Stimulated activated CD4-positive, alpha-beta T cell treated with anti-CD3 and anti-CD28 coated beads, Interleukin-4, amount 100 ng/mL, for 4 hours (primary cell): ENCODE data around the gene C1orf105.
A peak's percentile ranks its signal among the peaks of the same experiment; 100 is the strongest.

Source experiments
- DNase-seq, 2 experiments: peaks; one replicate each; pipeline ENCODE4 v3.0.0-alpha.2; 2020

Gene C1orf105

DNA sequence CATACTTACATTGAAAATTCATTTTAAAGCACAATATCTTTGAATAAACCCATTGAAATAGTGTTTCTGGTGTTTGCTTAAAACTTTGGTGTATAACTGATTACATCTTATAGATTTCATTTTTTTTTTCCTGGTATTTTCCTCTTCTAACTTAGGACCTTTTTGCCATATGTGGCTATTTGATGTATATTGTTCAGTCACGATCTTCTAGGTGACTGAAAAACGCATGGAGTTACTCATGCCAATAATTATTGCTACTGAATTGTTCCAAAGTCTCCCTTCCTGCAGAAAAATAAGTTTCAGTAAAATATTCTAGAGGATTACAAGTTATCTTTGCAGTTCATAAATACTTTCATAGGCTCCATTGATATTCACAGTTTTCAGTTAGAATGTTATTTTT, 22.9 kb upstream of the C1orf105 start:
- DNase-seq, result no peak

DNA sequence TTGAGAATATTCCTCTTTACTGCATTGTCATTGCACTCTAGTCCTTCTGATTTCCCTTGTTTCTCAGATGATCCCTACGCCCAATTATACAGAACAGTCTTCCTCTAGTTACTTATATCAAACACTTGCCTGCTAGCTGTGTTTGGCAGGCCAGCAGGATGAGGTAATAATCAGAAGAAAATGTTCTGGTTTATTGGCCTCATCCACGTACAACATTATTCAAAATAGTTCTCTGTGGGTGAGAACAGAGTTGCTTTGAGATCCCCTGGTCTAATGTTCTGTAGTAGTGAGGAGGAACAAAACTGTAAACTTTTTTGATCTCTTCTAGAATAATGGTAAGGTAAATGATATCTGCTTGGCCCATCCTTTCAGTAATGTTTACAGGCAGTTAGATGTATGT, 22.3 kb upstream of the C1orf105 start:
- no peak for DNase-seq

DNA sequence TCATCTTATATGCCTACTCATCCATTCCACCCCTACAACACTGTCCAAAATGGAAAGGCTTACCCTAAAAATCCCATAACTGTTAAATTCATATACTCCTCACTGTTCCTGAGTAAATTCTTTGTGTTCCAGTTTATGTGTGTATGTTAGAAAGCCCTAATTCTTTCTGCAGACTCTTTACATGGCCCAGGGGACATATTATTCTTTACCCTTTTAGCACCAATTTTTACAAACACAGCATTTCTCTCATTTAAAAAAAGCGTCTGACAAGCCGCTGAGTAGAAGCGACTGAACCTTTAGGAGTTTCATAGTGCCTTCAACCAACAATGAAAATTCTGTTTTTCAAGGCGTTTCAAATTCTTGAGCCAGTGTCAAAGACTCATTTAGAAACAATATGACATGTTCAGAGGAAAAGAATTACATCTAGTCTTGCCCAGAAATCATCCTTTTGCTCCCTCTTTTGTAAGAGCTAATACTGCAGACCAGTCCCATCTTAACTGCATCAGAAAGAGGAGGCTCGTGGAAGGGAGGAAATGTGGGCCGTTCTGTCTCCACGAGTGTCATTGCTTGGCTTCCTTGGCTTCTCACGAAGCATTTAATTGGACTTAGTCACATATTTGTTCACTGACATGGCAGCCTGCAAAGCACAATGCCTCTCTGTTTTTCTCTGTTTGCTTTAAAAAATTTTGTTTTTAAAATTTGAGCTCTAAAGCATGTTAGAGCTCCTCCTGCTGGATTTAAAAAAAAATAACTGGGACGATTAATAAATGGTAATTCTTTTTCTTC, 21.3 kb upstream of the C1orf105 start:
- peak in 1 of 2 experiments; percentile 17 for DNase-seq

DNA sequence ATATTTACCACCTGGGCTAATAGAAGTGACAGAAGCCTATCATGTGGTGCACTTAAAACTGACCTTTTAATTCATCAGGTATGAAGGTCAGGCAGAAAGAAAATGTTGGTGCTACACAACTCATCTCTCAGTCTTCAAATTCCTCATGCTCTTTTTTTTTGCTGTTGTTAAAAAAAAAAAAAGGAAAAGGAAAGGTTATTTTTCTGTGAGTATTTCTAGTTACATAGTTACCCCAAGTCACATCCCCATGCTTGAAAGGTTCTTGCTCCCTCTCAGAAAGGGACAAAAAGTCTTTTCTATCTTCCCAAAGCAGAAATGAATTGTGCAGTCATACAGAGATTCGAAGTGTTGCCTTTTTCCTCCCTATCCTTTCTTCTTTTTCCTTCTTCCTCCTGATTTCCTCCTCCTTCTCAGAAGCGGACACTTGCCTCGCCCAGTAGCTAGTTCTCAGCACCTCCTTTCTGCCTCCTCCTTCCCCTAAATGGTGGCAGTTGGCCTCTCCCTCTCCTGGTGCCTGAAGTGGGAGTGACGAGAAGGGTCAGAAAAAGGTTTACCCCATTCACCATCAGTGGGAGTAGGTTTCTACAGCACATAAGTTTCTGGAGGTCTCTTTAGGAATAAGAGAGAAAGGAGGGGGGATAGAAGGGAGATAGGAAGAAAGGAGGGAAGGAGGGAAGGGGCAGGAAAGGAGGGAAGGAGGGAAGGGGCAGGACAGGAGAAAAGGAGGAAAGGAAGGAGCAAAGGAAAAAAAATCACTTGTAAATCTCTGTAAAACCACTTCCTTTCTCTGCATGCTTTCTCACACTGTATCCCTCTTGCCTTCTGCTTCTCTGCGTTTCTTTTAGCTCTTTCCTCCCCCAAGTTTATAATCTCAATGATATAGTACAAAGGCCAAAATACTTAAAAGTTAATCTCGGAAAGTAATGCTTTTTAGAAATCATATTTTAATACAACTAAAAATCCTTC, 20.4 kb upstream of the C1orf105 start:
- DNase-seq, result no peak

DNA sequence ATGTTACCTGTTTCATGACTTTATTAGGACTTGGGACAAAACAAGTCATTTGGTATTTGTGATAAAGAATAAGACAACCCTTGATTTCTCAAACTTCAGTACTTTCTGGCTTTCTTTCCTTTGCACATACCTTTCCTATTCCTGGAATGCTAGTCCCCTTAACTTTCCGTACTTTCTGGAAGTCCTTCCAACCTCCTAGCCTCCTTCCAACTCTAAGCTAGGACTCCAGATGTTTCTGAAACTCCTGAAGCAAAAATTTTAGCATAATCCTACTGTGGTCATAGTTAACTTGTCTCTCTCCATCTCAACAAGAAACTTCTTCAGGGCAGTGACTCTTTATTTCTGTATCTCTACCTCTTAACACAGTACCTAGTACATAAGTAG, 19.8 kb upstream of the C1orf105 start:
- DNase-seq, result no peak

DNA sequence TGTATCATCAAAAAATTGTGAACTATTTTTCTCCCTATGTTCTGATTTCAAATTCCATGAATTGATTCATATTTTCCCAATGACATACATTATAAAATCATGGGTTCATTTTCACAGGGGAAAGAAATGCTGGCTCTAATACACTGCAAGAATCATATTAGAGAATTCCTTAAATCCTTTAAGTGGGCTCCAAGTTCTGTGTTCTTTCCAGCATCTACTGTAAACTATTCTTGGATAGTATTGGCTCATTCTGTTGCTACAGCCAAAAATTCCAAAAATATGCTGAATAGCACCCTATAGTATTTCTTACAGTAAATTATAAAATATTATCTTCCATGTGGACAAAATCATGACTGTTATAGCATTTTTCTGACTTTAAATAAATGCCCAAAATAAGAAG, 19.0 kb upstream of the C1orf105 start:
- DNase-seq, result no peak

DNA sequence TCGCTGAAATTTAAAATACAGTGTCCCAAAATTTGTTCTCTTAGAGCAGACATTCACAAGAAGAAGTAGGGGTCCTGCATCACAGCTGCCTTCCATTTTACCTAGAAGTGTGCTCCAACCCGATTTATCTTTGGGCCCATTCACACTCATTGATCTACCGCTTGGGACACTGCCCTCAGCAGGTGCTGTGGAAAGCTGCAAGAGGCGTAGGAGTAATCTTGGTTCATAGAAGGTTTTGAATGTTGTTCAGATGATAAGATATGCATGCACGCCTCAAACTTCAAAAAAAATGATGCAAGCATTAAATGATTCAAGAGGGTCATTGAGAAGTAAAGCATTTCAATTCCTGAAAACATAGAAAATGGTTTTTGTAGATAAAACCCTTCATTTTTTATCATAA, 18.6 kb upstream of the C1orf105 start:
- DNase-seq, result no peak

DNA sequence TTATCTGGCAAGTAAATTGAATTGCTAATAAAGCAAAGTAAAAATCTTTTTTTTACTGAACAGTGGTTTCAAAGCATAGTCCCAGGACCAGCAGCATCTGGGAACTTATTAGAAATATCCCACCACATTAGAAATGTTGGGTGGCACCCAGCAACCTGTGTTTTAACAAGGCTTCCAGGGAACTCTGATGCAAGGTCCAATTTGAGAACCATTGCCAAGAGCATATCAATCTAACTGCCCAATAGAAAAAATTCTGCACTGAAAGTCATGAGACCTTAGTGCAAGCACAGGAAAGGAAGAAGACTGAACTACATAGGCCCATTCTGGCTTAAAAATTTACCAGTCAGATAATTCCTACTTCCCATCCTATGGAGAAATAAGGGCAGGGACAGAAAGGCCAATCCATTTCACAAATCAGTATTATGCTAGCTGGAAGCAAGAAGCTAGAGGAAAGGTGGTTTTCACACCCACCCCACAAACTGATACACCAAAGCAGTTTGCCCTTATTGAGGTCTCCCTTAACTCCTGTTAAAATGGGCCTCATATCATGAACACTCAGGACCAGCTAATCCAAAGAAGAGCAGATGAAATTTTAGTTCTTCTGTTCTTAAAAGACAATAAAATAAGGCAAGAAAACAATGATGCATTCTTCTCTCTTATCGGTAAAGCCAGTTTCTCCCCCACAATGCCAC, 17.5 kb upstream of the C1orf105 start:
- DNase-seq, result no peak

DNA sequence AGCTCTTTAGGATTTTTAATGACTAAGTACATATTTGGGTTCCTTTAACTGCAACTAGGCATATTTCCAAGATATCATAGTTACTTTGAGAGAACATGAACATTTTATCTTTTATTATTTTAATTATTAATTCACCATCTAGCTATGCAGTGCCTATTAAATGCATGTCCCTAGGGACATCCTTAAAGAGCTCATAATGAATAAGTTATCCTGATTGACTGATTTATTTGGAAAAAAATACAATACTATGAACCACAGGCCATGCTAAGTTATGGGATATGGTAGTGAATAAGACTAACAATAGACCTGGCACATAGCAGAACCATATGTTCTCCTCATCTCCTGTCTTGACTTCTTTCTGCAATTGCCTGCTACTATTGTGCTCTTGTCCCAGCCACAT, 16.4 kb upstream of the C1orf105 start:
- DNase-seq, result no peak

DNA sequence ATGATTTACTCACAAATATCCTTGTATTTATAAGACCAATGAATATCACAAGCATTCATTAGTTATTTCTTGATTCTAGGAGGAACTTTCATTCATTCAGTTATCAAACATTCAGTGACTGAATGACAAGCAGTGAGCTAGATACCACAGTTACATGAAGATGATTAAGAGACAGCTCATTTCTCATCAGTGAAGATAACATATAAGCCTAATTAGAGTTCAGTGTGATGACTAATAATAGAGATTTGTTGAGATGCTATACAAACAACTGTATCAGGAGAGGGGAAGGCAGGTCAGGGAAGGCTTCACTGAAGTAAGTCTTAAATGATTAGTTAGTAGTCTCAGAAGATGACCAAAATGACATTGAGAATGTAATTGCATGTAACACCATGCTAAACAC, 14.6 kb upstream of the C1orf105 start:
- DNase-seq, result no peak

DNA sequence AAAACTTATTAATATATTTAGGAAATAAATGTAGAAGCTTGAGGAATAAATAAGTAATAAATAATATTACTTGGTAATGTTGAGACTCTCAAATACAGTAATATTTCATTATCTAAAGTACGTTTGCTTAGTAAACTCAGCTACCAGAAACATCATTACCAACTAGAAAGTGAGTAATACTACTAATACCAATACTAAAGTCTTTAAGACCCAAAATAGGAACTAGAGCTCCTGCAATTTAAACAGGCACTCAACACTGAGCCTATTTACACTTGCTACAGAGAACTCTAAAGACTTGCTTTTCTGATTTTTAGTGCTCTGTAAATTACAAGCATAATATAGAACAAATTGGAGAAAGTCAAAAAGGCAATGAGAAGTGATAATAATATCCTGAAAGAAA, 13.5 kb upstream of the C1orf105 start:
- no peak for DNase-seq

DNA sequence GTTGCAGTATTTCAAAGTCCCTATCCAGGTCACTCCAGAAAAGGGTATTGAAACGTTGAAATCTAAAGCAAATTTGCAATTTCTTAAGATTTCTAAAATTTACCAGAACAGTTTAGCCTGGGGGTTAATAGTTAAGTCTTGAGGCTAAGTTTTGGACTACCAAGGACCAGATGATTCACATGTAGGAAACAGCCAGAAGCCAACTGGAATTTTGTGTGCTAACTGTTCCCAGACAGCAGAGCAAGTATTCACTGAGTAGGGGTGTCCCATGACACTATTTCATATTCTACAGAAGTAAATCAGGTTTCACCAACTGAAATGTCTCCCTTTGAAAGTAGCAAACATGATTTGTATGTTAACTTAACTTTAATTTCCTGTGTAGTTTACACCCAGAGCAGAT, 11.5 kb upstream of the C1orf105 start:
- DNase-seq, result no peak

DNA sequence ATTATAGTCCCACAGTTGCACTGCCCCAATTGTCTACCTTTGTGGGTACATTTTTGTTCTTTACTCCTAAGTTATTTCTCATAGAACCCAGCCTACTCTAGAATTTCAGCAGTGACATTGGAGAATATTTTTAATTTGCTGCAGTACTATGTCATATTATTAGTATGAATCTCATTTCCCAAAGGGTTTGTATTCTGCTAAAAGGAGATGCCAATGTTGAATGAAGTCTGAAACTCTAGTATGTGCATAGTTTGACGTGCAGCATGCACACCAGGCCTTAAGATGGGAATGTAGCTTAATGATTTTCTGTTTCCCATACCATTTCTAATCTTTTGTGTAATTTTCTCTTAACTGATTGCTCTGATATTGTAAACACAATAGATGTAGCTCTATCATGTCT, 10.5 kb upstream of the C1orf105 start:
- no peak for DNase-seq

DNA sequence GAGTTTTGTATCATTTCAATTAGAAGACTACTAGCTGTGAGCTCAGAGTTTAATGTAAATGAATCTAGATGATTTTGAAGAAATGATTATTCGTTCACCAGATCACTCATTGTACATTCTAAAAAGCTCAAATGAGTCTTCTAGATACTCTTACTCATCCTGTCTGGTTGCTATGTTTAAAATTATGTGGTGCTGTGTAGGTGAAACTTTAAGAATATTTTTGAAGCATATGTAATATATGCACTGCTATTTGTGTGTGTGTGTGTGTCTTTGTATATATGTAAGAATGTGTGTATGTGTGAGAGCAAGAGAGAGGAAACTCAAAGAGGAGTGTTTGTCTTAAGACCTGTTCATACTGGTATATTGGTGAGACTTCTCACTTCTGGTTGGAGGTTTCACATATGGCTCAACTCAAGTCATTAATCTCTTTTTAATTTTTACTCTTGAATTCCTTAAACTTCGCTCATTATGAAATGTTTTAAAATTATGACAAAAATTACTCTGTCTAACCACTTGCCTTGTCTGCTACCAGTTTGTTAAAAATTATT, 8.6 kb upstream of the C1orf105 start:
- DNase-seq, result no peak

DNA sequence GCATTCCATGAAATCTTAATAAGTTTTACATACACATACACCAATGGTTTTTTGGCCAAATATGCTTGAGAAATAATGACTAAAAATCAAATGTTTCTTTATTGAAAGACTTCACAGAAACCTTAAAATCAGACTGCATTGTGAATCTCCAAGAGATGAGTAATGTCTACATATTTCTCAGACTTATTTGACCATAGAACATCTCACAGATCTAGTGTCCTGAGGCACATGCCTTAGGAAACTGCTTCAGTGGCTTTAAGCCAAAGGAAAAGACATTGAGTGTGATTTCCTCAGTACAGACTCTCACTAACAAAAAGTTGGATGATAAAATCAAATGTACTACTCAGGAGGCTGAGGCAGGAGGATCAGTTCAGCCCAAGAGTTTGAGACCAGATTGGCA, 6.2 kb upstream of the C1orf105 start:
- no peak for DNase-seq

DNA sequence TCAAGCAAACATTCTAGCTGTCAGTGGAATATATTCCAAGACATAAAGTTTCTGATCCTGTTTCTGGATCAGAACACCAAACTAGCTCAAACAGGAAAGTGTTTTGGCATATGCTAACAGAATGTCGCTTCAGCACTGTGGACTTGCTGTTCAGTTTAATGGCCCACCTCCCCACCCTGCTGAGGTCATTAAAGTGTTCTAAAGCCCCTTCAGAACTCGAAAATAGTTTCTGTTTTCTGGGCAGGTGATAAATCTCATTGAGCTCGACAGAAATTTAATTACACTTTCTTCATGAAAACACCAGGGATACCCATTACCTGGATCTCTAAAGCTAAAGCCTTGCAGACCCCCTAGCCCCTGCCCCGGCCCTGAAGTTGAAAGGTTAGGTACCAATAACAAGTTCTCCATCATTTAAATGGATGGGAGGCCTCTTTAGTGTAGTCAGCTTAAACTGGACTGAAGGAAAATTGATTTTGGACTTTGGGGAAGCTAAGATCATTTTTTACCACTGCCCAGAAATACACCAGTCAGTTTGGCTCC, 3.9 kb upstream of the C1orf105 start:
- DNase-seq, result no peak

DNA sequence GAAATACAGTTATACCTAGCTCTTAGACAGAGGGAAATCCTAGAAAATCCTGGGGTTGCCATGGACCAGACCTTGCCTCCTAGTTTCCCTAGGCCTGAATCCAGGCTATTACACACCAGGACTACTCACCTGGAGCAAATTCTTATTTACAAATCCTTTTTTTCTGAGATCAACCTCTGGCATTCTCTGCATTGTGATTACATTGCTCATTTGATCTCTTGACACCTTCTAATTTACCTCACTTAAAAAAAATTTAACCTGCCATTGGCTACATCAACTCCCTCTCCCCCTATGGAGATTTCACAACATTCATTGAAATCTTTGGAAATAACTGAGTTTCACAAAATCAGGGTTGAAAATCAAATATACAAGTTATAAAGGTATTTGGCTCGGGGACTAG, 2.9 kb upstream of the C1orf105 start:
- DNase-seq, result no peak

DNA sequence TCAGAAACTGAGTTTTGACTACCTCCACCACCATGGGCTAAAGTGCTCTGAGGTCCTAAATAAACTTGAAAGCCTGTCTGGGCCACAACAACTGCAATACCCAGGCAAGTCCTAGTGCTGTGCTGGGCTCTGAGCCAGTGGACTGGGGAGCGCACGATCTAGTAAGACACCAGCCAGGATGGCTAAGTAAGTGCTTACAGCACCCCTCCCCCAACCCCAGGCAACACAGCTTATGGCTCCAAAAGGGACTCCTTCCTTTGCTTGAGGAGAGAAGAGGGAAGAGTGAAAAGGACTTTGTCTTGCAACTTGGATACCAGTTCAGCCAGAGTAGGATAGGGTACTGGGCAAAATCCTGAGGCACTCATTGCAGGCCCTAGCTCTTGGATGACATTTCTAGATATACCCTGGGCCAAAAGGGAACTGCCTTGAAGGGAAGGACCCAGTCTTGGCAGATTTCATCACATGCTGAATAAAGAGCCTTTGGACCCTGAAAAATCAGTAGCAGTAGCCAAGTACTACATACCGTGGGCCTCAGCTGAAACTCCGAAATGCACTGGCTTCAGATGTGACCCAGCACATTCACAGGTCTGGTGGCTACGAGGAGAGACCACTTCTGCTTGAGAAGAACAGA, 1.6 kb downstream of the C1orf105 start:
- DNase-seq, result no peak

DNA sequence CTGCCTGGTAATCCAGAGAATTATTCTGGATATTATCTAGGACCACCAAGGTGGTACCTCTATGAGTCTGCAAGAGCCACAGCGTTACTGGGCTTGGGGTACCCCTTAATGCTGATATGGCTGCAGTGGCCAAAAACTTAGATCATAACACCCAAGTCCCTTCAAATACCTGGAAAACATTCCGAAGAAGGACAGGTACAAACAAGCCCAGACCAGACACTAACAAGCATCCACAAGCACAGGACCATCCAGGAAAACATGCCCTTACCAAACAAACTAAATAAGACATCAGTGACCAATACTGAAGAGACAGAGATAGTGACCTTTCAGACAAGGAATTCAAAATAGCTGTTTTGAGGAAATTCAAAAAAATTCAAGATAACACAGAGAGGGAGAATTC, 2.9 kb downstream of the C1orf105 start:
- no peak for DNase-seq

DNA sequence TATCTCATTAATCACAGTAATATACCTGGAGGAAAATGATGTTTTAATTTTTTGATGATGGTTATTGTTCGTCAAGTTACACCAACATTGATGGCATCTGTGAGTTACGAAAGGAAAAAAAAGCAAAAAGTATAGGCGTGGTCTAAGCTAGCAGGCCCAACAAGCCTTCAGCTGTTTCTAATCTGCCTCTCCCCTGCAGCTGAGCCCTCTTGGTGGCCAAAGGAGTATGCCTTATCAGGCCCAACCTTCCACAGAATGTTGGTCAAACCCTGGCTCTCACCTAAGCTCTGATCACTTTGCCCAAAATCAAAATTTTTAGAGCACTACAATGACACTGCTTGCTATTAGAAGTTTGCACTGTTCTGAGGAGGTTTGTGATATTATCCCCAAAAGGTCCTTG, 4.9 kb downstream of the C1orf105 start:
- DNase-seq, result no peak

DNA sequence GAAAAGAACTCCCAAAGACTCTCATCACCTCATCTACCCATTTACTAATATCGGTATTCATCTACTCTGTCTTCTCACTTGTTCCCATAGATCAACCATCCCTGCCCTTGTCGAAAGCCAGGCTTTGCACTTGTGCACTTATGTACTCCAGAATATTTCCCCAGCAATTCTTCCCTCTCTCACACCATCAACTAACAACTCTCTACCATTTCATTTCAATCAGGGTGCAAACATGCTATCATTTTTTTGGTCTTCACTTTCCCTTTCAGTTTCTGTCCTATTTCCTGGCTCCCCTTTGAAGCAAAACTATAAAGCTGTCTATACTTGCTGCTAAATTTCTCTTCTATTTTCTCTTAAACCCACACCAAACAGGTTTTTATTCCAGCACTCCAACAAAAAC, 6.7 kb downstream of the C1orf105 start:
- no peak for DNase-seq

DNA sequence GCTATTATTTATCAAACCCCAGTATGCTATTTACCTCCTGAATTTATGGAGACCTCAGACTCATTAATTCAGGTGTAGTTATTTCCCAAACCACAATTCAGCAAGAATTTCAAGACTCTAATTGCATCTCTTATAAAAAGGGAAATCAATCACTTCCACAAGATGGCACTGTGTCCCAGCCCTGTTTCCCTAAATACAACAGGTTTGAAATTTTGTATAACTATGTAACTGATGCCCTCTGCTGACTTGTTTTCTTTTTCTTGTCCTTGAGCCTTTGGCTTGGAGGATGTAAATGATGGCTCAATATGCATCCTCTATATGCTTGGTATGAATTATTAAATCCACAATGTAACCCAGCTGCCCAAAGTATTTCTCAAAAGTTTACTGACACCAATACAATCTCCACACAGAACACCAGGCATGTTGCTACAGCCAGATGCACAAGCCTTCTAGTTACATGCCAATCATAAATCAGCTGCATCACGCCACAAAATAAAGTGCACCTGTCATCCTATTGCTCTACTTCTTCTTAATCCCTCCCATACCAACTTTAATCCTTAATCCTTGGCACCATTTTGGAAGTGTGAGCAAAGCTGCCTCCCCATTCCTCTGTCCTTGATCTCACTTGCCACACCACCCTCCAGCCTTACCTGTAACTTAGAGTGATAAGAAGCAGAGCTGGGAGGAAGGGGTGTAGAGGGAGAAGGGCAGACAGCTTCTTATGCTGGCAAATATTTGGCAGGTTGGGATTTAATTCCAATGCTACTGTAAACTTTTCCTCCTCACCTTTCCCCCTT, 9.0 kb downstream of the C1orf105 start:
- peak; percentile 14 to 21 for DNase-seq
